Measurements from ENCODE around the gene UQCRFS1. TPM values are rescaled to one million over a fixed set of nuclear protein-coding genes. Genes with fewer than 3 reads are reported as not detected.

The UQCRFS1 gene
- total and polyA plus RNA-seq, 2 donors (not counting 1 experiment from before 2014, with no cell fraction given), result 15.2 to 23.4 TPM

DNA sequence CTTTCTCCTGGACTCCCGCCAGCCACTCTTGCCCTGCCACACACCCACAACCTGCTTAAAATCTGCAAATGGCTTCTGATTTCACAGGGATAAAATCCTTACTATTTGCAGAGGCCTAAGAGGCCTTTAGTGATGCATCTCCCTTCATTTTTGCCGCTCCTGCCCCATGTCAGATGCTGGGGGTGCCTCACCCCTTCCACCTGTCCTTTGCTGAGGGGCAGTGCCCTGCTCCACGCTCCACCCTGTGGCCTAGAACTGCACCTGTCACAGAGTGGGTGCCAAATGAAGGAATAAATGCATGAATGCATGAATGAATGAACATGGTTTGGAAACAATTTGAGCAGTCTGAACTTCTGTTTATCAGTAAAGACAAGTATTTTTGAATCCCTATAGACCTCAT is 34.1 kb upstream of the UQCRFS1 start:
- Mint-ChIP-seq H3K27ac (no peak overlapping the region), H3K27me3 (peaks cover 9% of the 10 kb centered on the region), H3K4me3 (no peak overlapping the region), H3K9me3 (ENCODE audit: insufficient read depth) (peaks cover 2% of the 10 kb centered on the region), H3K4me1 (no peaks in the 10 kb centered on the region)
- no peak overlapping the region for H3K4me3 ChIP-seq (ENCODE audit: control extremely low read depth in 1 of 5, extremely low read depth in 1 of 5, insufficient read depth in 1 of 5, low read depth in 2 of 5, low read length in 4 of 5)
- no peak overlapping the region for H3K27ac ChIP-seq (ENCODE audit: low read length in 2 of 2)
- no peak for ATAC-seq (ENCODE audit: low read depth)
- no peak for DNase-seq
- TF ChIP-seq, protein P1, sequence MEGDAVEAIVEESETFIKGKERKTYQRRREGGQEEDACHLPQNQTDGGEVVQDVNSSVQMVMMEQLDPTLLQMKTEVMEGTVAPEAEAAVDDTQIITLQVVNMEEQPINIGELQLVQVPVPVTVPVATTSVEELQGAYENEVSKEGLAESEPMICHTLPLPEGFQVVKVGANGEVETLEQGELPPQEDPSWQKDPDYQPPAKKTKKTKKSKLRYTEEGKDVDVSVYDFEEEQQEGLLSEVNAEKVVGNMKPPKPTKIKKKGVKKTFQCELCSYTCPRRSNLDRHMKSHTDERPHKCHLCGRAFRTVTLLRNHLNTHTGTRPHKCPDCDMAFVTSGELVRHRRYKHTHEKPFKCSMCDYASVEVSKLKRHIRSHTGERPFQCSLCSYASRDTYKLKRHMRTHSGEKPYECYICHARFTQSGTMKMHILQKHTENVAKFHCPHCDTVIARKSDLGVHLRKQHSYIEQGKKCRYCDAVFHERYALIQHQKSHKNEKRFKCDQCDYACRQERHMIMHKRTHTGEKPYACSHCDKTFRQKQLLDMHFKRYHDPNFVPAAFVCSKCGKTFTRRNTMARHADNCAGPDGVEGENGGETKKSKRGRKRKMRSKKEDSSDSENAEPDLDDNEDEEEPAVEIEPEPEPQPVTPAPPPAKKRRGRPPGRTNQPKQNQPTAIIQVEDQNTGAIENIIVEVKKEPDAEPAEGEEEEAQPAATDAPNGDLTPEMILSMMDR (IDR thresholded peaks at IDR 0.05), result no peak
- TF ChIP-seq EZH2 (IDR thresholded peaks at IDR 0.05; ENCODE audit: borderline replicate concordance, insufficient read depth, low read depth, low read length, poor library complexity, severe bottlenecking), result no peak
- H3K79me2 ChIP-seq (ENCODE audit: control insufficient read depth, insufficient read depth, low read length), result no peaks in the 10 kb centered on the region
- no peaks in the 10 kb centered on the region for H3K4me1 ChIP-seq (ENCODE audit: control insufficient read depth in 2 of 2, insufficient read depth in 2 of 2, low read length in 2 of 2)
- H3K9ac ChIP-seq (ENCODE audit: low read length), result no peak overlapping the region
- H2AFZ ChIP-seq (ENCODE audit: insufficient read depth, low read depth, low read length, poor library complexity, severe bottlenecking), result no peak overlapping the region
- no peaks in the 10 kb centered on the region for H4K20me1 ChIP-seq (ENCODE audit: control insufficient read depth, insufficient read depth, low read length, poor library complexity, severe bottlenecking)
- H3K27me3 ChIP-seq (replicated peaks in 1 of 4; ENCODE audit: control extremely low read depth in 1 of 4, control insufficient read depth in 3 of 4, insufficient read depth in 4 of 4, low read length in 3 of 4), result peaks cover 0 to 5% (median 1%) of the 10 kb centered on the region in 4 experiments
- WGBS (ENCODE audit: insufficient coverage), result 74% methylated on average over 2 of the region's 3 CpGs
- H3K9me3 ChIP-seq (ENCODE audit: control extremely low read depth in 1 of 3, control insufficient read depth in 2 of 3, insufficient read depth in 1 of 3, low read length in 2 of 3), result peaks cover 0 to 5% (median 0%) of the 10 kb centered on the region in 3 donors
- H3K36me3 ChIP-seq (replicated peaks in 1 of 2; ENCODE audit: control extremely low read depth in 1 of 2, control insufficient read depth in 1 of 2, extremely low read depth in 1 of 2, insufficient read depth in 2 of 2, low read length in 1 of 2), result no peaks in the 10 kb centered on the region
- ChIA-PET CTCF (no interaction called here), POLR2A (no interaction called here)
- intact Hi-C loops (cut with micrococcal nuclease), result no loop called here
- no peak overlapping the region for H3K4me2 ChIP-seq (replicated peaks; ENCODE audit: low read depth, low read length, poor library complexity, severe bottlenecking)

- intact Hi-C loops (cut with micrococcal nuclease), result no loop called here
- H3K79me2 ChIP-seq (ENCODE audit: control insufficient read depth, insufficient read depth, low read length), result no peaks in the 10 kb centered on the region
- CTCF ChIA-PET, result no interaction called here
- no peak overlapping the region for H3K27ac ChIP-seq (ENCODE audit: low read length in 2 of 2)
- H3K27ac Mint-ChIP-seq, result no peak overlapping the region
- no peaks in the 10 kb centered on the region for H3K4me1 ChIP-seq (ENCODE audit: control insufficient read depth in 2 of 2, insufficient read depth in 2 of 2, low read length in 2 of 2)
- H3K4me3 ChIP-seq (ENCODE audit: control extremely low read depth in 1 of 5, extremely low read depth in 1 of 5, insufficient read depth in 1 of 5, low read depth in 2 of 5, low read length in 4 of 5), result no peak overlapping the region
- H4K20me1 ChIP-seq (ENCODE audit: control insufficient read depth, insufficient read depth, low read length, poor library complexity, severe bottlenecking), result no peaks in the 10 kb centered on the region
- no peak for ATAC-seq (ENCODE audit: low read depth)
- no peaks in the 10 kb centered on the region for H3K36me3 ChIP-seq (replicated peaks in 1 of 2; ENCODE audit: control extremely low read depth in 1 of 2, control insufficient read depth in 1 of 2, extremely low read depth in 1 of 2, insufficient read depth in 2 of 2, low read length in 1 of 2)
- POLR2A ChIA-PET, result no interaction called here
- no peak for DNase-seq
- H3K4me2 ChIP-seq (replicated peaks; ENCODE audit: low read depth, low read length, poor library complexity, severe bottlenecking), result no peak overlapping the region
- H3K27me3 ChIP-seq (replicated peaks in 1 of 4; ENCODE audit: control extremely low read depth in 1 of 4, control insufficient read depth in 3 of 4, insufficient read depth in 4 of 4, low read length in 3 of 4), result peaks cover 0 to 5% (median 1%) of the 10 kb centered on the region in 4 experiments
- H3K27me3 Mint-ChIP-seq, result peaks cover 9% of the 10 kb centered on the region
- H3K9me3 ChIP-seq (ENCODE audit: control extremely low read depth in 1 of 3, control insufficient read depth in 2 of 3, insufficient read depth in 1 of 3, low read length in 2 of 3), result peaks cover 0 to 7% (median 0%) of the 10 kb centered on the region in 3 donors
- TF ChIP-seq, protein P1 (IDR thresholded peaks at IDR 0.05), result no peak
- no peak for TF ChIP-seq EZH2 (IDR thresholded peaks at IDR 0.05; ENCODE audit: borderline replicate concordance, insufficient read depth, low read depth, low read length, poor library complexity, severe bottlenecking)
- no peak overlapping the region for H3K9ac ChIP-seq (ENCODE audit: low read length)
- no peak overlapping the region for H3K4me3 Mint-ChIP-seq
- no peak overlapping the region for H2AFZ ChIP-seq (ENCODE audit: insufficient read depth, low read depth, low read length, poor library complexity, severe bottlenecking)
- WGBS (ENCODE audit: insufficient coverage), result 83% methylated on average over 5 of the region's 6 CpGs
- H3K4me1 Mint-ChIP-seq, result no peaks in the 10 kb centered on the region
- H3K9me3 Mint-ChIP-seq (ENCODE audit: insufficient read depth), result peaks cover 2% of the 10 kb centered on the region
Observed at GRCh38 chr19:29245215-29245614, 32.3 kb upstream of the UQCRFS1 start.

All from B cell (primary cell).